ENCODE results near the gene ZNF576.

DNA sequence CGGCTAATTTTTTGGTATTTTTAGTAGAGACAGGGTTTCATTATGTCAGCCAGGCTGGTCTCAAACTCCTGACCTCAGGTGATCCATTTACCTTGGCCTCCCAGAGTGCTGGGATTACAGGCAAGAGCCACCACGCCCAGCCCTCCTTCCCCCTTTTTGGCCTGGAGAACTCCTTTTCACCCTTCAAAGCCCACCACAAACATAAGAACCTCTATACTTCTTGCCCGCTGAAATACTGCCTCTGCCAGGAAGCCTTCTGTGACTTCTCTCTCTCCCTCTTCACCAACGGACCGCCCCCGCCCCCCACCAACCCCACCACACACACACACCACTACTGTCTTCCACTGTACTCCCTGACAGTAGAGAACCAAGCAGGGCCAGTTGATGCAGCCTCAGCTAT, 20.6 kb downstream of the ZNF576 start:
- TF ChIP-seq FOXA1 (IDR thresholded peaks at IDR 0.05) = no peak
- TF ChIP-seq SP1 (IDR thresholded peaks at IDR 0.05) = no peak
- TF ChIP-seq ELF4 (IDR thresholded peaks at IDR 0.05) = no peak
- TF ChIP-seq CTBP1 (IDR thresholded peaks at IDR 0.05; ENCODE audit: borderline replicate concordance) = no peak
- TF ChIP-seq FOXM1 (IDR thresholded peaks at IDR 0.05; ENCODE audit: borderline replicate concordance) = no peak
- no peak for TF ChIP-seq FOXK2 (IDR thresholded peaks at IDR 0.05)
- TF ChIP-seq SUZ12 (IDR thresholded peaks at IDR 0.05) = no peak
- no peak for TF ChIP-seq NFRKB (IDR thresholded peaks at IDR 0.05)
- TF ChIP-seq L3MBTL2 (conservative IDR thresholded peaks at IDR 0.05) = no peak
- no peak for TF ChIP-seq ARNT (IDR thresholded peaks at IDR 0.05)
